ENCODE measurements around the gene SERINC5. TPM values are rescaled to one million over a fixed set of nuclear protein-coding genes. Genes with fewer than 3 reads are reported as not detected.

SERINC5 gene
- total RNA-seq, 4 donors from 2014 or later: 9.7 to 21.7 (median 17.3) TPM

GRCh38 chr5:80071510-80072021, 184.3 kb downstream of the SERINC5 start:
- no peak for TF ChIP-seq CTCF (IDR thresholded peaks at IDR 0.05; ENCODE audit: low read depth)

GRCh38 chr5:80070338-80071056, 185.4 kb downstream of the SERINC5 start:
- no peak for TF ChIP-seq CTCF (IDR thresholded peaks at IDR 0.05; ENCODE audit: low read depth)

GRCh38 chr5:80069918-80070318, 185.9 kb downstream of the SERINC5 start:
- no peak for TF ChIP-seq CTCF (IDR thresholded peaks at IDR 0.05; ENCODE audit: low read depth)

- no peak for TF ChIP-seq CTCF (IDR thresholded peaks at IDR 0.05; ENCODE audit: low read depth)
Measured at GRCh38 chr5:80069251-80069800, 186.5 kb downstream of the SERINC5 start.

- TF ChIP-seq CTCF (IDR thresholded peaks at IDR 0.05; ENCODE audit: low read depth): no peak
Measured at GRCh38 chr5:80068775-80069174, 187.1 kb downstream of the SERINC5 start.

GRCh38 chr5:80068246-80068636, 187.6 kb downstream of the SERINC5 start:
- no peak for TF ChIP-seq CTCF (IDR thresholded peaks at IDR 0.05; ENCODE audit: low read depth)

- no peak for TF ChIP-seq CTCF (IDR thresholded peaks at IDR 0.05; ENCODE audit: low read depth)
Measured at GRCh38 chr5:80067531-80068245, 188.2 kb downstream of the SERINC5 start.

All from subcutaneous adipose tissue (tissue), 4 donors.